PC-3 (cell line): ENCODE data around the gene RASAL2. TPM values are rescaled to one million over a fixed set of nuclear protein-coding genes. Genes with fewer than 3 reads are reported as not detected.

Source experiments
- ATAC-seq: fragments of 200-7000 bp; cut with Tn5 transposase; 2 replicates; pipeline ENCODE4 v1.9.1; 2020; ENCODE audit warnings: mild to moderate bottlenecking, moderate library complexity
- BruUV-seq: library from RNA; stranded (reverse); fragments of 400-500 nt; replicated peaks from 2 replicates; lab custom pipeline; 2021; lab: Mats Ljungman, UMichigan
- CTCF ChIA-PET: fragments of 300-600 bp; sonication (Branson Sonifier 250); formaldehyde crosslinking; loops from one replicate; lab custom pipeline; 2022; ENCODE audit warnings: antibody characterized with exemption; lab: Charles Lee
- POLR2A ChIA-PET: fragments of 300-600 bp; sonication (Branson Sonifier 250); formaldehyde crosslinking; loops from one replicate; lab custom pipeline; 2022; ENCODE audit warnings: antibody characterized with exemption; ENCODE audit not compliant: unreplicated experiment; lab: Charles Lee
- DNase-seq: peaks from one replicate; pipeline ENCODE4 v3.0.0-alpha.2; 2015
- H2AFZ ChIP-seq: fragments of 300-600 bp; sonication (generic); 2 replicates; pipeline ENCODE4 v1.6.0; 2016; ENCODE audit warnings: antibody characterized with exemption, low read length
- H3F3A ChIP-seq: fragments of 300-600 bp; sonication (generic); one replicate; pipeline ENCODE4 v1.6.0; 2017; ENCODE audit warnings: antibody characterized with exemption, low read length, control low read depth, mild to moderate bottlenecking; ENCODE audit not compliant: unreplicated experiment
- H3K27ac ChIP-seq: fragments of 300-600 bp; sonication (generic); 2 replicates; pipeline ENCODE4 v1.5.1; 2016; ENCODE audit warnings: mild to moderate bottlenecking, low read length
- H3K27me3 ChIP-seq: fragments of 300-600 bp; sonication (generic); 2 replicates; pipeline ENCODE4 v1.6.1; 2016; ENCODE audit warnings: low read length, mixed read lengths
- H3K36me3 ChIP-seq: fragments of 300-600 bp; sonication (generic); 2 replicates; pipeline ENCODE4 v1.6.1; 2016; ENCODE audit warnings: low read depth, mixed run types, low read length, mixed read lengths
- H3K4me1 ChIP-seq: fragments of 300-600 bp; sonication (generic); 2 replicates; pipeline ENCODE4 v1.5.1; 2016; ENCODE audit warnings: low read length; ENCODE audit not compliant: insufficient read depth
- H3K4me2 ChIP-seq: fragments of 300-600 bp; sonication (generic); 2 replicates; pipeline ENCODE4 v1.6.0; 2016; ENCODE audit warnings: low read length
- H3K4me3 ChIP-seq: fragments of 300-600 bp; sonication (generic); 2 replicates; pipeline ENCODE4 v1.5.1; 2016; ENCODE audit warnings: mild to moderate bottlenecking, low read length, mixed read lengths
- H3K79me2 ChIP-seq: fragments of 300-600 bp; sonication (generic); 2 replicates; pipeline ENCODE4 v1.6.1; 2017; ENCODE audit warnings: low read length, mixed read lengths
- H3K9ac ChIP-seq: fragments of 300-600 bp; sonication (generic); 2 replicates; pipeline ENCODE4 v1.6.0; 2016; ENCODE audit warnings: mild to moderate bottlenecking, low read length
- H3K9me2 ChIP-seq: fragments of 300-600 bp; sonication (generic); replicated peaks from 2 replicates; pipeline ENCODE4 v1.6.1; 2016; ENCODE audit warnings: mixed run types, low read length, mixed read lengths
- H3K9me3 ChIP-seq: fragments of 300-600 bp; sonication (generic); 2 replicates; pipeline ENCODE4 v1.6.1; 2016; ENCODE audit warnings: low read length, mixed read lengths
- H4K20me1 ChIP-seq: fragments of 300-600 bp; sonication (generic); 2 replicates; pipeline ENCODE4 v1.6.1; 2016; ENCODE audit warnings: low read length, mixed read lengths
- EZH2 ChIP-seq: fragments of 300-600 bp; sonication (generic); IDR thresholded peaks from one replicate; pipeline ENCODE4 v1.6.1; 2017; ENCODE audit warnings: antibody characterized with exemption, mild to moderate bottlenecking, low read length; ENCODE audit not compliant: unreplicated experiment
- EZH2phosphoT487 ChIP-seq: fragments of 300-600 bp; sonication (generic); IDR thresholded peaks from 2 replicates; pipeline ENCODE4 v1.6.1; 2018; ENCODE audit warnings: mild to moderate bottlenecking, antibody characterized with exemption, low read length, borderline replicate concordance
- intact Hi-C: fragments of 100-400 bp; cut with micrococcal nuclease; formaldehyde crosslinking; loops from 2 replicates; pipeline ENCODE4 v1.9.0; 2023
- total RNA-seq: library from RNA; depleted of rRNA; stranded (reverse); fragments of >200 nt; gene quantifications from 2 replicates; pipeline ENCODE4 v1.2.3, GENCODE V29; 2014
- TF ChIP-seq, protein P1 (sequence below): fragments of 300-600 bp; sonication (generic); conservative IDR thresholded peaks from 2 replicates; pipeline ENCODE4 v1.5.1; 2017; ENCODE audit warnings: antibody characterized with exemption, low read depth, mild to moderate bottlenecking, low read length

RASAL2 gene
- total RNA-seq, 1 experiment from 2014 or later: 7.9 TPM

GRCh38 chr1:178487070-178487615 lies 393.2 kb downstream of the RASAL2 start:
- Histone ChIP-seq H3K27ac (no peak overlapping the region), H3K9me3 (no peaks in the 10 kb centered on the region), H3F3A (no peaks in the 10 kb centered on the region), H3K36me3 (no peaks in the 10 kb centered on the region), H3K4me2 (no peak overlapping the region), H4K20me1 (no peaks in the 10 kb centered on the region), H2AFZ (no peak overlapping the region), H3K4me1 (no peaks in the 10 kb centered on the region), H3K9me2 (no peaks in the 10 kb centered on the region), H3K9ac (no peak overlapping the region), H3K4me3 (no peak overlapping the region), H3K27me3 (no peaks in the 10 kb centered on the region), H3K79me2 (no peaks in the 10 kb centered on the region)
- DNase-seq (no peak), ATAC-seq (no peak)
- TF ChIP-seq EZH2 (no peak), EZH2phosphoT487 (no peak)
- TF ChIP-seq, protein P1, sequence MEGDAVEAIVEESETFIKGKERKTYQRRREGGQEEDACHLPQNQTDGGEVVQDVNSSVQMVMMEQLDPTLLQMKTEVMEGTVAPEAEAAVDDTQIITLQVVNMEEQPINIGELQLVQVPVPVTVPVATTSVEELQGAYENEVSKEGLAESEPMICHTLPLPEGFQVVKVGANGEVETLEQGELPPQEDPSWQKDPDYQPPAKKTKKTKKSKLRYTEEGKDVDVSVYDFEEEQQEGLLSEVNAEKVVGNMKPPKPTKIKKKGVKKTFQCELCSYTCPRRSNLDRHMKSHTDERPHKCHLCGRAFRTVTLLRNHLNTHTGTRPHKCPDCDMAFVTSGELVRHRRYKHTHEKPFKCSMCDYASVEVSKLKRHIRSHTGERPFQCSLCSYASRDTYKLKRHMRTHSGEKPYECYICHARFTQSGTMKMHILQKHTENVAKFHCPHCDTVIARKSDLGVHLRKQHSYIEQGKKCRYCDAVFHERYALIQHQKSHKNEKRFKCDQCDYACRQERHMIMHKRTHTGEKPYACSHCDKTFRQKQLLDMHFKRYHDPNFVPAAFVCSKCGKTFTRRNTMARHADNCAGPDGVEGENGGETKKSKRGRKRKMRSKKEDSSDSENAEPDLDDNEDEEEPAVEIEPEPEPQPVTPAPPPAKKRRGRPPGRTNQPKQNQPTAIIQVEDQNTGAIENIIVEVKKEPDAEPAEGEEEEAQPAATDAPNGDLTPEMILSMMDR: no peak
- CTCF ChIA-PET: interaction anchor here (0.5 kb wide), 1 partner anchor 15 kb away, joined by 3 read pairs; no protein-coding TSS in a partner anchor
- intact Hi-C loops: no loop called here
- POLR2A ChIA-PET: no interaction called here
- BruUV-seq: no TSS peak

DNA sequence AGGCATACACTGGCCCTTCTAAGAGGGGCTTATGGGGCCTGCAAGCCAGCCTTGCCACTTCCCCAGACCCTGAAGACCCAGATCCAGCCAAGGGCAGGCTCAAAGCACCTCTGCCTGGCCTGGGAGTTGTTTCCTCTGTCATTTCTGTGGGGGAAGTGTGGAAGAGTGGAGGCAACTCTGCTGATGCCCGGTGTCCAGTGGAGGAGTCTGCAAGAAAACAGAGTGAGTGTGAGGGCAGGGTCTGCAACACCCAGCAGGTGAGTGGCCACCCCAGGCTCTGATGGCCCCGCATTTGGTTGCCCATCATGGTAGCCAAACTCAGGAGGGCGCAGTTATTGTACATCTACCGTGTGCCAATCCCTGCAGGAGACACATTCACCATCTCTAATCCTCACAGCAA lies 394.5 kb downstream of the RASAL2 start:
- no peaks in the 10 kb centered on the region for H3F3A ChIP-seq
- CTCF ChIA-PET: no interaction called here
- no peak overlapping the region for H2AFZ ChIP-seq
- no peak overlapping the region for H3K4me3 ChIP-seq
- POLR2A ChIA-PET: no interaction called here
- intact Hi-C loops: no loop called here
- H3K4me1 ChIP-seq: no peaks in the 10 kb centered on the region
- H3K9ac ChIP-seq: no peak overlapping the region
- no peaks in the 10 kb centered on the region for H3K79me2 ChIP-seq
- TF ChIP-seq, protein P1: no peak
- TF ChIP-seq EZH2phosphoT487: no peak
- TF ChIP-seq EZH2: no peak
- H3K36me3 ChIP-seq: no peaks in the 10 kb centered on the region
- no peak overlapping the region for H3K27ac ChIP-seq
- no peaks in the 10 kb centered on the region for H3K9me2 ChIP-seq
- H3K4me2 ChIP-seq: no peak overlapping the region
- ATAC-seq (no peak), DNase-seq (no peak)
- H4K20me1 ChIP-seq: no peaks in the 10 kb centered on the region
- H3K27me3 ChIP-seq: no peaks in the 10 kb centered on the region
- no TSS peak for BruUV-seq
- no peaks in the 10 kb centered on the region for H3K9me3 ChIP-seq

DNA sequence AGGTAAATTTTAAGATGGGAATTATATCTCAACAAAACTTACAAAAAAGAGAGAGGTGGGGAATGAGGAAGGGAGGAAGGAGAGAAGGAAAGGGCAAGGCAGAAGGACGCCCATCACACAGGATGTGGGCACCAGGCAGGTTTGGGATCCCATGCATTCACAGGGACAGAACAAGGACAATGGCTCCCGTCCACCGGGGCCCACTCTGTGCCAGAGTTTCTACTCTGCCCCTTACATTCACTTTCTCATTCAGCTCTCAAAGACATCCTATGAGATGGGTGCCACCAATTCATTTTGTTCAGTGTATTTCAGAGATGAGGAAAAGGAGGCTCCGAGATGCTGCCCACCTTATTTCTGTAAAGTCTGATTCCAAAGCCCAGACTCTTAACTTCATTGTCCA lies 395.5 kb downstream of the RASAL2 start:
- H3K27me3 ChIP-seq: no peaks in the 10 kb centered on the region
- no peaks in the 10 kb centered on the region for H3F3A ChIP-seq
- H2AFZ ChIP-seq: no peak overlapping the region
- no peaks in the 10 kb centered on the region for H3K9me2 ChIP-seq
- H3K36me3 ChIP-seq: no peaks in the 10 kb centered on the region
- no peaks in the 10 kb centered on the region for H3K79me2 ChIP-seq
- H3K4me2 ChIP-seq: no peak overlapping the region
- H3K4me1 ChIP-seq: no peaks in the 10 kb centered on the region
- no peaks in the 10 kb centered on the region for H4K20me1 ChIP-seq
- H3K4me3 ChIP-seq: no peak overlapping the region
- ChIA-PET CTCF (no interaction called here), POLR2A (no interaction called here)
- no peak overlapping the region for H3K27ac ChIP-seq
- H3K9ac ChIP-seq: no peak overlapping the region
- no peaks in the 10 kb centered on the region for H3K9me3 ChIP-seq
- BruUV-seq: no TSS peak
- intact Hi-C loops: no loop called here
- DNase-seq (no peak), ATAC-seq (no peak)
- TF ChIP-seq EZH2: no peak
- no peak for TF ChIP-seq EZH2phosphoT487
- TF ChIP-seq, protein P1: no peak
